Gastroesophageal sphincter (tissue), 3 donors: Measurements from ENCODE around the gene EXOC4.

Experiments
- CTCF ChIP-seq, 4 experiments: fragments of 200-600 bp in 2 of 4; fragments of 450-650 bp in 2 of 4; sonication (generic) in 1 of 4; IDR thresholded peaks; one replicate each; pipeline ENCODE4 v1.5.1; 2017 to 2019; ENCODE audit warnings: antibody characterized with exemption in 4 of 4, mild to moderate bottlenecking in 2 of 4, moderate library complexity in 2 of 4
- POLR2A ChIP-seq, 2 donors: fragments of 450-650 bp; IDR thresholded peaks; one replicate each; pipeline ENCODE4 v1.6.1; 2017; ENCODE audit warnings: antibody characterized with exemption in 2 of 2, mild to moderate bottlenecking in 2 of 2, moderate library complexity in 1 of 2
- POLR2AphosphoS5 ChIP-seq: sonication (generic); formaldehyde crosslinking; IDR thresholded peaks from one replicate; pipeline ENCODE4 v1.6.1; 2017; ENCODE audit warnings: antibody characterized with exemption

GRCh38 chr7:133948588-133948987, 695.7 kb downstream of the EXOC4 start:
- no peak for TF ChIP-seq CTCF (IDR thresholded peaks at IDR 0.05)
- TF ChIP-seq POLR2AphosphoS5 = no peak
- TF ChIP-seq POLR2A (IDR thresholded peaks at IDR 0.05) = no peak
